Endothelial cell of umbilical vein (primary cell): Measurements from ENCODE around the gene PBXIP1. TPM values are rescaled to one million over a fixed set of nuclear protein-coding genes. Genes with fewer than 3 reads are reported as not detected.

ENCODE experiments used
- BruUV-seq: library from RNA; stranded (reverse); fragments of 400-500 nt; replicated peaks from 2 replicates; lab custom pipeline; 2021; lab: Mats Ljungman, UMichigan
- CTCF ChIA-PET: fragments of 300-600, 350-600 bp; sonication (Branson Sonifier 250); formaldehyde crosslinking; loops from one replicate; lab custom pipeline; 2021; ENCODE audit warnings: antibody characterized with exemption, inconsistent platforms; lab: Charles Lee
- POLR2A ChIA-PET: fragments of 300-600, 350-600 bp; sonication (Branson Sonifier 250); formaldehyde crosslinking; loops from one replicate; lab custom pipeline; 2021; ENCODE audit warnings: antibody characterized with exemption, inconsistent platforms; lab: Charles Lee
- DNase-seq: peaks from one replicate; pipeline ENCODE4 v3.0.0-alpha.2; 2011; ENCODE audit warnings: low read depth, low spot score
- FAIRE-seq: peaks from 2 replicates; lab custom pipeline; 2011; peaks lifted over from hg19 to GRCh38; lab: Jason Lieb, UNC
- H2AFZ ChIP-seq: 2 replicates; pipeline ENCODE4 v1.6.0; 2012; ENCODE audit warnings: low read depth, low read length, control low read depth, inconsistent platforms
- H3K27ac ChIP-seq: 2 replicates; pipeline ENCODE4 v1.5.1; 2011; ENCODE audit warnings: low read depth, mild to moderate bottlenecking, control low read depth, low read length, moderate library complexity; ENCODE audit not compliant: insufficient read depth
- H3K27me3 ChIP-seq, 2 experiments: 2 replicates each; pipeline versions ENCODE4 v1.6.0 to v1.6.1; 2011; ENCODE audit warnings: low read length in 2 of 2, mixed read lengths in 1 of 2; ENCODE audit not compliant: control insufficient read depth in 2 of 2, insufficient read depth in 2 of 2
- H3K36me3 ChIP-seq, 2 experiments: 2 replicates in 1 of 2; 3 replicates in 1 of 2; pipeline ENCODE4 v1.5.1; 2011; ENCODE audit warnings: low read length in 2 of 2, mild to moderate bottlenecking in 1 of 2, moderate library complexity in 1 of 2; ENCODE audit not compliant: control insufficient read depth in 2 of 2, insufficient read depth in 2 of 2; ENCODE audit errors: extremely low read depth in 1 of 2
- H3K4me1 ChIP-seq: 3 replicates; pipeline ENCODE4 v1.5.1; 2011; ENCODE audit warnings: mild to moderate bottlenecking, low read length; ENCODE audit not compliant: control insufficient read depth, insufficient read depth; ENCODE audit errors: extremely low read depth
- H3K4me2 ChIP-seq: 2 replicates; pipeline ENCODE4 v1.6.1; 2011; ENCODE audit warnings: low read length, control low read depth, mixed read lengths; ENCODE audit not compliant: insufficient read depth
- H3K4me3 ChIP-seq, 3 experiments: fragments of 200-600 bp in 1 of 3; sonication (generic), shearing (Covaris generic) in 1 of 3; replicated peaks in 1 of 3; 2 replicates each; pipeline ENCODE4 v1.5.1; 2011 to 2016; ENCODE audit warnings: control low read depth in 3 of 3, low read length in 3 of 3, mild to moderate bottlenecking in 2 of 3, inconsistent platforms in 1 of 3, low read depth in 1 of 3, moderate library complexity in 1 of 3; ENCODE audit not compliant: insufficient read depth in 1 of 3
- H3K79me2 ChIP-seq: 2 replicates; pipeline ENCODE4 v1.6.0; 2012; ENCODE audit warnings: low read length, inconsistent platforms; ENCODE audit not compliant: control insufficient read depth, insufficient read depth
- H3K9ac ChIP-seq: replicated peaks from 2 replicates; pipeline ENCODE3; 2011; ENCODE audit warnings: low read length, control low read depth; ENCODE audit not compliant: insufficient read depth; ENCODE audit errors: extremely low read depth
- H3K9me1 ChIP-seq: replicated peaks from 3 replicates; pipeline ENCODE4 v1.6.0; 2011; ENCODE audit warnings: mild to moderate bottlenecking, low read length; ENCODE audit not compliant: control insufficient read depth, insufficient read depth; ENCODE audit errors: extremely low read depth
- H3K9me3 ChIP-seq: replicated peaks from 2 replicates; pipeline ENCODE4 v1.5.1; 2012; ENCODE audit warnings: low read length, inconsistent platforms; ENCODE audit not compliant: control insufficient read depth, insufficient read depth
- H4K20me1 ChIP-seq: replicated peaks from 2 replicates; pipeline ENCODE3; 2011; ENCODE audit warnings: mild to moderate bottlenecking, low read length; ENCODE audit not compliant: control insufficient read depth, insufficient read depth; ENCODE audit errors: extremely low read depth
- EZH2 ChIP-seq: IDR thresholded peaks from 2 replicates; pipeline ENCODE4 v1.6.1; 2012; ENCODE audit warnings: borderline replicate concordance, low read depth, mild to moderate bottlenecking, moderate library complexity, low read length, inconsistent platforms; ENCODE audit not compliant: severe bottlenecking
- FOS ChIP-seq: IDR thresholded peaks from 2 replicates; pipeline ENCODE4 v1.6.1; 2011; ENCODE audit warnings: mild to moderate bottlenecking, low read length, moderate library complexity, borderline replicate concordance; ENCODE audit not compliant: insufficient read depth
- GATA2 ChIP-seq: IDR thresholded peaks from 2 replicates; pipeline ENCODE4 v1.7.0; 2011; ENCODE audit warnings: low read depth, mild to moderate bottlenecking, moderate library complexity, mixed read lengths, low read length; ENCODE audit not compliant: insufficient read length, insufficient read depth
- JUN ChIP-seq: IDR thresholded peaks from 2 replicates; pipeline ENCODE4 v1.6.1; 2011; ENCODE audit warnings: borderline replicate concordance, low read depth; ENCODE audit not compliant: insufficient read length, insufficient read depth
- MAX ChIP-seq: IDR thresholded peaks from 2 replicates; pipeline ENCODE4 v1.6.1; 2011; ENCODE audit not compliant: insufficient read depth, insufficient read length
- MYC ChIP-seq: IDR thresholded peaks from one replicate; pipeline ENCODE4 v1.6.1; 2011; ENCODE audit warnings: mild to moderate bottlenecking, low read depth, low read length
- POLR2A ChIP-seq: IDR thresholded peaks from 2 replicates; pipeline ENCODE4 v1.6.1; 2012; ENCODE audit warnings: low read depth, mild to moderate bottlenecking, control low read depth, low read length
- POLR2AphosphoS5 ChIP-seq: IDR thresholded peaks from 2 replicates; pipeline ENCODE4 v1.6.1; 2012; ENCODE audit warnings: low read depth, mild to moderate bottlenecking, control low read depth, low read length, moderate library complexity; ENCODE audit not compliant: insufficient read depth
- dilution Hi-C: fragments of 300-500 bp; cut with MboI; formaldehyde crosslinking; loops from one replicate; pipeline ENCODE4 v1.15.0; 2019; ENCODE audit warnings: low sequenced_read_pairs; ENCODE audit not compliant: extremely low pct_ligation_motif_present
- intact Hi-C: fragments of 100-400 bp; cut with micrococcal nuclease; formaldehyde crosslinking; loops from one replicate; pipeline ENCODE4 v1.10.0; 2022
- polyA plus RNA-seq, 4 experiments: library from polyadenylated mRNA; depleted of rRNA in 3 of 4; stranded (reverse) in 3 of 4; unstranded in 1 of 4; fragments of >200 nt; gene quantifications; 2 replicates each; pipeline versions ENCODE4 v1.2.1 to v1.2.3, GENCODE V29; 2011 to 2012; ENCODE audit warnings: missing spikeins in 1 of 4
- total RNA-seq: library from RNA; stranded (reverse); gene quantifications from 2 replicates; pipeline ENCODE4 v1.2.3, GENCODE V29; 2021
- TF ChIP-seq, protein P1 (sequence below), 2 donors: IDR thresholded peaks; 1 replicate in 1 of 2; 2 replicates in 1 of 2; pipeline ENCODE4 v1.5.1; 2011; ENCODE audit warnings: low read length in 2 of 2, mild to moderate bottlenecking in 2 of 2, moderate library complexity in 2 of 2, control low read depth in 1 of 2, inconsistent platforms in 1 of 2, low read depth in 1 of 2; ENCODE audit not compliant: insufficient read depth in 1 of 2; ENCODE audit errors: extremely low read depth in 1 of 2

PBXIP1 gene
- total and polyA plus RNA-seq, 2 donors (not counting 3 experiments of a cell fraction or from before 2014, with no cell fraction given), result 49.4 to 54.7 TPM

GRCh38 chr1:154972213-154972516, 16.3 kb upstream of the PBXIP1 start:
- Histone ChIP-seq H3K9me1 (no peaks in the 10 kb centered on the region), H3K27ac (peak overlapping the region; percentile 99), H3K9ac (peak overlapping the region; percentile 92), H3K4me3 (peak overlapping the region in 2 of 3 experiments; percentile 5 to 31), H3K4me1 (peaks cover 57% of the 10 kb centered on the region), H3K79me2 (peaks cover 57% of the 10 kb centered on the region), H3K9me3 (no peaks in the 10 kb centered on the region), H4K20me1 (no peaks in the 10 kb centered on the region), H3K4me2 (peak overlapping the region; percentile 80), H3K27me3 (no peaks in the 10 kb centered on the region), H3K36me3 (peaks cover 0 to 2% of the 10 kb centered on the region in 2 experiments), H2AFZ (no peak overlapping the region)
- CTCF ChIA-PET, result interaction anchor here (1.0 to 8.5 kb wide), 11 partner anchors 11 to 119 kb away, joined by 3 to 81 read pairs (median 11); partner anchors contain the start of genes ADAM15, LENEP, PBXIP1 and PMVK
- TF ChIP-seq MYC (no peak), EZH2 (no peak), MAX (no peak), FOS (no peak), JUN (no peak), POLR2A (no peak), POLR2AphosphoS5 (no peak), GATA2 (no peak)
- TF ChIP-seq, protein P1, sequence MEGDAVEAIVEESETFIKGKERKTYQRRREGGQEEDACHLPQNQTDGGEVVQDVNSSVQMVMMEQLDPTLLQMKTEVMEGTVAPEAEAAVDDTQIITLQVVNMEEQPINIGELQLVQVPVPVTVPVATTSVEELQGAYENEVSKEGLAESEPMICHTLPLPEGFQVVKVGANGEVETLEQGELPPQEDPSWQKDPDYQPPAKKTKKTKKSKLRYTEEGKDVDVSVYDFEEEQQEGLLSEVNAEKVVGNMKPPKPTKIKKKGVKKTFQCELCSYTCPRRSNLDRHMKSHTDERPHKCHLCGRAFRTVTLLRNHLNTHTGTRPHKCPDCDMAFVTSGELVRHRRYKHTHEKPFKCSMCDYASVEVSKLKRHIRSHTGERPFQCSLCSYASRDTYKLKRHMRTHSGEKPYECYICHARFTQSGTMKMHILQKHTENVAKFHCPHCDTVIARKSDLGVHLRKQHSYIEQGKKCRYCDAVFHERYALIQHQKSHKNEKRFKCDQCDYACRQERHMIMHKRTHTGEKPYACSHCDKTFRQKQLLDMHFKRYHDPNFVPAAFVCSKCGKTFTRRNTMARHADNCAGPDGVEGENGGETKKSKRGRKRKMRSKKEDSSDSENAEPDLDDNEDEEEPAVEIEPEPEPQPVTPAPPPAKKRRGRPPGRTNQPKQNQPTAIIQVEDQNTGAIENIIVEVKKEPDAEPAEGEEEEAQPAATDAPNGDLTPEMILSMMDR (IDR thresholded peaks at IDR 0.05; ENCODE audit: extremely low read depth in 1 of 2, insufficient read depth in 1 of 2, low read depth in 1 of 2, low read length in 2 of 2), result no peak
- dilution Hi-C loops (no loop called here), intact Hi-C loops (loop anchor here (2.0 to 10.0 kb wide), 3 partner anchors 17 to 487 kb away; partner anchors contain the start of gene EFNA1)
- POLR2A ChIA-PET, result interaction anchor here (1.2 to 2.7 kb wide), 4 partner anchors 11 to 29 kb away, joined by 3 to 24 read pairs (median 4); partner anchors contain the start of genes PBXIP1 and PYGO2
- no peak for DNase-seq
- no peak for FAIRE-seq
- no TSS peak for BruUV-seq
